Stimulated activated naive CD8-positive, alpha-beta T cell treated with anti-CD3 and anti-CD28 coated beads, Interleukin-15, Interleukin-2, amounts not matched to agents 100 U/mL and 50 U/mL, for 24 hours (primary cell): ENCODE data around the gene ADK.

Experiments used
- ATAC-seq: fragments of 150-1000 bp; cut with Tn5 transposase; one replicate; pipeline ENCODE4 v1.10.0; 2021
- DNase-seq: peaks from one replicate; pipeline ENCODE4 v3.0.0; 2021

The ADK gene

GRCh38 chr10:74669210-74669609 lies 518.2 kb downstream of the ADK start:
- ATAC-seq (no peak), DNase-seq (no peak)

- DNase-seq, result no peak
- no peak for ATAC-seq
These were observed 520.7 kb downstream of the ADK start for GRCh38 chr10:74671716-74672115.

GRCh38 chr10:74672430-74673165 lies 521.6 kb downstream of the ADK start:
- DNase-seq, result no peak
- no peak for ATAC-seq

GRCh38 chr10:74674927-74675326 lies 523.9 kb downstream of the ADK start:
- ATAC-seq (no peak), DNase-seq (no peak)

GRCh38 chr10:74675484-74675883 lies 524.5 kb downstream of the ADK start:
- ATAC-seq (no peak), DNase-seq (no peak)

- DNase-seq (no peak), ATAC-seq (no peak)
These were observed 526.9 kb downstream of the ADK start for GRCh38 chr10:74677951-74678350.

- no peak for ATAC-seq
- no peak for DNase-seq
These were observed 531.1 kb downstream of the ADK start for GRCh38 chr10:74681917-74682627.

GRCh38 chr10:74683067-74683466 lies 532.0 kb downstream of the ADK start:
- DNase-seq, result no peak
- no peak for ATAC-seq

- no peak for ATAC-seq
- no peak for DNase-seq
These were observed 532.8 kb downstream of the ADK start for GRCh38 chr10:74683621-74684364.

- ATAC-seq, result no peak
- DNase-seq, result no peak
These were observed 533.4 kb downstream of the ADK start for GRCh38 chr10:74684462-74684861.

GRCh38 chr10:74685564-74685963 lies 534.5 kb downstream of the ADK start:
- DNase-seq (no peak), ATAC-seq (no peak)

- no peak for ATAC-seq
- DNase-seq, result no peak
These were observed 539.4 kb downstream of the ADK start for GRCh38 chr10:74690393-74690792.

GRCh38 chr10:74691164-74691563 lies 540.1 kb downstream of the ADK start:
- no peak for ATAC-seq
- DNase-seq, result no peak

- DNase-seq (no peak), ATAC-seq (no peak)
These were observed 553.8 kb downstream of the ADK start for GRCh38 chr10:74704629-74705357.

- ATAC-seq (no peak), DNase-seq (no peak)
These were observed 554.4 kb downstream of the ADK start for GRCh38 chr10:74705358-74705980.

GRCh38 chr10:74706966-74707365 lies 555.9 kb downstream of the ADK start:
- ATAC-seq, result no peak
- DNase-seq, result no peak

GRCh38 chr10:74708246-74708645 lies 557.2 kb downstream of the ADK start:
- ATAC-seq, result no peak
- DNase-seq, result no peak

- no peak for DNase-seq
- ATAC-seq, result no peak
These were observed 567.2 kb downstream of the ADK start for GRCh38 chr10:74718208-74718607.

GRCh38 chr10:74728225-74728624 lies 577.2 kb downstream of the ADK start:
- DNase-seq, result no peak
- no peak for ATAC-seq

- DNase-seq, result no peak
- ATAC-seq, result no peak
These were observed 579.2 kb downstream of the ADK start for GRCh38 chr10:74730246-74730645.

GRCh38 chr10:74733612-74734011 lies 582.6 kb downstream of the ADK start:
- DNase-seq (no peak), ATAC-seq (no peak)

- ATAC-seq (no peak), DNase-seq (no peak)
These were observed 585.0 kb downstream of the ADK start for GRCh38 chr10:74736029-74736428.
